Measurements from ENCODE around the gene PIEZO2.

PIEZO2 gene

GRCh38 chr18:11064727-11065460 lies 84.5 kb downstream of the PIEZO2 start:
- no peak for DNase-seq (ENCODE audit: low read depth, low spot score)

GRCh38 chr18:11064106-11064505 lies 85.3 kb downstream of the PIEZO2 start:
- DNase-seq (ENCODE audit: low read depth, low spot score) = no peak

- no peak for DNase-seq (ENCODE audit: low read depth, low spot score)
These were observed 93.6 kb downstream of the PIEZO2 start for GRCh38 chr18:11055721-11056120.

DNA sequence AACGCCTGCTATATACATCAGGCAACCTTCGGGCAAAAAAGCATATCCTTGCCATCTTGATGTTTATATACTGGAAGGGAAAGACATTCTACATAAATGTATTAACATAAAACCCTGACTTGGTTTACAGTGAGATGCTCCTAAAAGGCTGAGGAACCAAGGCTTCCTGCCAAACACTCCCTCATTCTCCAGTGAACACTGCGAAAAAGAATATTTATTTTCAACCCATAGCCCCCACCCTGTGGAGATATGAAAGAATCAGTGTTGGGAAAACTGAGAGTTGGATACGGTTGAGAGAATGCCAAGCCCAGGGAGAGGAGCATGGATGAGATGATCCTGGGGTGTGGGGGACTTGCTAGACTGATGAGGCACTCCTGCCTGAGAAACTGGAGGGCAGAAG lies 94.9 kb downstream of the PIEZO2 start:
- DNase-seq (ENCODE audit: low read depth, low spot score) = no peak

GRCh38 chr18:11053293-11053692 lies 96.1 kb downstream of the PIEZO2 start:
- DNase-seq (ENCODE audit: low read depth, low spot score) = no peak

GRCh38 chr18:11052800-11053199 lies 96.6 kb downstream of the PIEZO2 start:
- DNase-seq (ENCODE audit: low read depth, low spot score) = no peak

GRCh38 chr18:11051462-11051861 lies 97.9 kb downstream of the PIEZO2 start:
- no peak for DNase-seq (ENCODE audit: low read depth, low spot score)

DNA sequence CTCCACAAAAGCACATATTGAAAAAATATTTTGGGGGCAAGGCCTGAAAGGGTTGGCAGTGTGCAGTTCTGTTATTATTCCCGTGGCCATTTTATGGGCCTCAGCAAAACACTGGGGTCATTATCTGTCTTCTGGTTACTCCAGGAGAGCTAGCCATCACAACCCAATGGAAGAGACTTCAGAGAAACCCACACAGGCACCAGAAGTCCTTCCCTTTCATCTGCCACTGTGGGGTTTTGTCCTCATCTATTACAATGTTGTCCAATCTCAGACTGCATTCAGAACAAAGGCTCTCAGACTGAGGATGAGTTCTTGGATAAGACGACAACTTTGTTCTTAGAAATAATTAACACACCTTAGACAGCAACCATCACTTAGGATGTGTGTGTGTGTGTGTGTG lies 98.4 kb downstream of the PIEZO2 start:
- no peak for DNase-seq (ENCODE audit: low read depth, low spot score)

GRCh38 chr18:11047817-11048216 lies 101.6 kb downstream of the PIEZO2 start:
- no peak for DNase-seq (ENCODE audit: low read depth, low spot score)

DNA sequence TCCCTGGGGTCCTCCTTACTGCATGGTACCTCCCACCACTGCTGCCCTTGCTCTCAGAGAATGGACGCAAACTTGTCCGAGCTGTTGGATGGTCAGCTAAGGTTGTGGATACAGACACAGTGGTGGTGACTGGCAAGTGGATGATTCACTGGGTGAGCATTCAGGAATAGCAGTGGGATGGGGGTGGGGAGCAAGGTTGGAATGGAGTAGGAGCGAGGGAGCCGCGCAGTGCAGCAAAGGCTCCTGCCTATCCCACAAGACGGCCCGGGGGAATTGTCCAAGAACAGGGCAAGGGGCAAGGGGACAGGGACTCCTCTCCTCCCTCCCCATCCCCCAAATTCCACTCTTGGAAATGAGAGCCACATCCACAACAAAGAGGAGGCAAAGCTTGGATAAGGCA lies 102.2 kb downstream of the PIEZO2 start:
- DNase-seq (ENCODE audit: low read depth, low spot score) = no peak

DNA sequence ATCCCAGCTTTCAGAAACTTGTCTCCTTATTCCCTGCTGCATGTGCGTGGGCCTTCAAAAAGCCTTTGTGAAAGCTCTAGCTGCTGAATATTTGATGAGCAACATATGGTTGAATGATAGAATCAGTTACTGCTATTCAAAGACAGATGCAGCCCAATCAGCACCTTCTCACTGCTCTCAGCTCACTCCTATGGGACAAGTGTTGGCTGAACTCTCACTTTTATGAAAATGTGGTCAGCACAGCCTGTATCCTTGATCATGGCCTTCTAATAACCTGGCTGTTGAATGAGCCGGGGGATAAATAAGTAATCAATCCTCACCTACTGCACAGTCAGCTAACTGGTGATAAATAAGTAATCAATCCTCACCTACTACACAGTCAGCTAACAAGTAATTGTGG lies 103.2 kb downstream of the PIEZO2 start:
- DNase-seq (ENCODE audit: low read depth, low spot score) = no peak

DNA sequence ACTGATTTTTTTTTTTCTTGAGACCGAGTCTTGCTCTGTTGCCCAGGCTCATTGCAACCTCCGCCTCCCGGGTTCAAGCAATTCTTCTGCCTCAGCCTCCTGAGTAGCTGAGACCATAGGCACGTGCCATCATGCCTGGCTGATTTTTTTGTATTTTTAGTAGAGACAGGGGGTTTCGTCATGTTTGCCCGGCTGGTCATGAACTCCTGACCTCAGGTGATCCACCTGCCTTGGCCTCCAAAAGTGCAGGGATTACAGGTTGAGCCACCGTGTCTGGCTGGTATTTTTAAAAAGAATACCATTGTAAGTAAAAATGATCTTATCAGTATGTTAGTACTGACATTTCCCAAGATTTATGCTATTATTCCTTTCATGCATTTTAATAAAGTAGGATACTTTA lies 105.7 kb downstream of the PIEZO2 start:
- DNase-seq (ENCODE audit: low read depth, low spot score) = no peak

- DNase-seq (ENCODE audit: low read depth, low spot score) = no peak
These were observed 107.1 kb downstream of the PIEZO2 start for GRCh38 chr18:11042247-11042646.

DNA sequence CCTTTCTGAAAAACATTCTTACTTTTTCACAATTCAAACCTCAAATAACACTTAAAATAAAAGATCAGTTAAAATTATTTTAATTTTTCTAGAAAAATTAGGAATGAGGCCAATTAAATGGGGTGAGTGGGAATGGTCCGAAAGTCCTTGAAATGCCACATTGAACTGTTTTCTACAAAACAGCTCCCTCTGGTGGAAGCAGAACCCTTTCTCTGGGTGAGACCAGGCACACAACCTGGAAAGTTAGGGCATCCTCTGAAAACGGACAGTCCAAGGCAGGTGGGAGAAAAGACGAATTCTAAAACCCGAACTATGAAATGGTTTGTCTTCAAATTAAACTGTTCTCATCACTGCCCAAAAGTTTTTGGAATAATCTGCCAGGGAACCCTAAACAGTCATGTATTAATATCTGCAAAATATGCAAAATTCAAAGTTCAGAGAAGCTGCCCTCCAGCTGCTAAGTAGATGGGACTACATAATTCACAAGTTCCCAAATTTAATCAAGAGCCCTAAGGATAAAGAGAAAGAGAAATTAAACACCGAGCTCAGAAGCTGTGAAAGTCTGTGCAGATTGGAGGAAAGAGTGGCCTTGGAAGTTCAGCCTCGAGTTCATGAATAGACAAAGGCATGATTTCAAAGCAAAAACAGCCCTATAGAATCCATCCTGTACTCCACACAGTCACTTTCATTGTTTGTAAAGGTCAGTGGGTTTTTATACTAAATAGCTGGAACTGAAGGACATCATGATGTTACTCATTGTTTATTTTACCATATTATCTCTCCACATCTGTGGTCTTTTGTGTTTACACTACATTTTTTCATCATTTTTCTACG lies 108.3 kb downstream of the PIEZO2 start:
- DNase-seq (ENCODE audit: low read depth, low spot score) = peak; percentile 36

DNA sequence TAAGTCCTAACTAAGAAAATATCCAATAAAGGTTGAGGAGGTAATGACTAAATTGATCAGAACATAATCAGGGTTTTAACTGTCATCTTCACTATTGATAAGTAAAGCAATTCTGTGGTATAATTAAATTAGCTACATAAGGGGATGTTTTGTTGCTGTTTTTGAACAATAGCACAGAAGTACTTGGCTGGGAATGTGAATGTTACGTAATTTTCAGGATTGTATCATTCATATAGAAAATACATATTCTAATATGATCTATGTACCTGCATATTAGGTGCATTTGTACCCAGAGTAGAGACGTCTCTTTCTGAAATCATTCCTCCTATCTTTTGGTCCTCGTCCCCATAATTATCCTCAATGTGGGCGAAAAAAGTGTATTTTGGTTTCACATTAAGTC lies 109.0 kb downstream of the PIEZO2 start:
- DNase-seq (ENCODE audit: low read depth, low spot score) = no peak

DNA sequence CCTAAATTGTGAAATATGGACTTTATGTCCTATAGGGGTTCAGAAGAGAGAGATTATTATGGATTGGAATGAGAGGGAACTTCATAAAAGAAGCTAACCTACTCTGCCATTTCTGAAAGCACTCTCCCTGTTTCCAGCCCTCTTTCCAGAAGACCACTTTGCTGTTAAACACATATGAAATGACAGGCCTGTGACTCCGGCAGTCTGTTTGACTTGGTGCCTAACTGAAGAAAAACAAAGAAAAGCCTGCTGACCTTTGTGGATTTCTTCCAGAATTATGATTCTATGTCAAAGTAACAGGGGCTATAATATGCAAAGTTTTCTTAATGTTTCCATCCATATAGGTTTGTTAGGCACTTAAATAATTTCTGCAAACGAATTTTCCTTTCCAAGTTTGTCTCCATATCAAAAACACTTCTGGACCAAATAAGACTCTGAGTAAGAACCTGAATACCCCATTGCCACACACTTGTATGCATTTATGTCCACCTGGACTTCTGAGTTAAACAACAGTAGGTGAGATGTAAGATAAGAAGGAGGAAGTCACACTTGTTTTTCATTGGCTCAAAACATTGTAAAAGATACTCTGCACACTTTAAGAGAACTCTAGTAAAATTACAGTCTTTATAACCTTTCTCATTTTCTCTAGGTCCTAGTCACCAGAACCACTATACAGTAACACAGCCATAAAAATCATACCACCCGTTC lies 111.7 kb downstream of the PIEZO2 start:
- DNase-seq (ENCODE audit: low read depth, low spot score) = no peak

DNA sequence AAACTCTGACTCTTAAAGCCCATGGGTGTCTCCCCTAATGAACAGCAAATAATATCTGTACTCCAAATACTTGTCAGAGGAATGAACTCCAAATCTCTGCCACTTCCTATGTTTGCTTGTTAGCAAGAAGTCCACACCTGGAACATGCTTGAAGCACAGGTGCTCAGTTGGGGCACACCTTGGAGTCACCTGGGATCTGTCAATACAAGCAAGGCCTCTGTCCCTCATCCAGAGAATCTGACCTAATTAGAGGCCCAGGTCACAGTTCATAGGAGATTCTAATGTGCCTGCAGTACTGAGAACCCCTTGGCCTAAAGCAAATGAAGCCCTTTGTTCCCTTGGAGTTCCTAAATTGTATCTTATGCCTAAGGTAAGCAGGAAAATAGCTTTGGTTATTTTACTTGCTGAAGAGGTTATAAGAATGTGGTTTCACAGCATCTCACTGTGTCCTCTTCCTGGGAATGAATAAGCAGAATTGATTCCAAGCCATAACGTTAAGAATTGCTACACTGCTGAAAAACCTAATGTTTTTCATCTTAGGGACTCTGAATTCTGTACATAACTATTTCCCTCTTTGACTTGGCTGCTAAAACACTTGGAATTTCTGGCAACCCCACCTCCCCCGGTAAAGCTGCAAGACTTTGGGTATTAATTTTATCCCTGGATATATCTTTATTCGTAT lies 113.4 kb downstream of the PIEZO2 start:
- DNase-seq (ENCODE audit: low read depth, low spot score) = no peak

DNA sequence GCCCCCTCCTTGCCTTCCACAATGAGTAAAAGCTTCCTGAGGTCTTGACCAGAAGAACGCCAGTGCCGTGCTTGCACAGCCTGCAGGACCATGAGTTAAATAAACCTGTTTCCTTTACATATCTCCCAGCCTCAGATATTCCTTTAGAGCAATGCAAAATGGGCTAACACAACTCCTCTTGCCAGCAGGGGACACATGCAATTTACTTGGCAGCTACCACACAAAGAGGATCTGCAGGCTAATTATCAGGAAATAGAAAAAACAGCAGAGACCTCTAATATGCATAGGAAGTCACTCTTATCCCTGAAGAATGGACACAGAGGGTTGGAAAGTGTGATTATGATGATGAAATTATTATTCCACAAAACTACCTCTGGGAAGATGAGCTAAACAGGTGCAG lies 114.0 kb downstream of the PIEZO2 start:
- DNase-seq (ENCODE audit: low read depth, low spot score) = no peak

DNA sequence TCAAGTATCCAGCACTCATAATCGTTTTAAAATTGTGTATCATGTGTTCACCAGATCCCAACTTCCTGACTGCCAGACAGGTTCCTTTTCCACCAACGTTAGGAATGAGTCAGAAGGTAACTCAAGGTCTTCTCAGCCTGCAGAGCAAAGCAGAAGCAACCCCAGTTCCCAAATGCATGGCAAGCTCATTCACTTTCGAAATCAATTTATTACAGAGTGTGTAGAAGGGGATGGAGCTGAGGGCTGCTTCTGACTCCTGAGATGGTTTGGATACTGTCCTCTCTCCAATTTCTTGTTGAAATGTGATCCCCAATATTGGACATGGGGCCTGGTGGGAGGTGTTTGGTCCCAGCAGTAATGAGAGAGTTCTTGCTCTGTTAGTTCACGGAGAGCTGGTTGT lies 114.5 kb downstream of the PIEZO2 start:
- DNase-seq (ENCODE audit: low read depth, low spot score) = no peak

GRCh38 chr18:11033503-11033902 lies 115.9 kb downstream of the PIEZO2 start:
- DNase-seq (ENCODE audit: low read depth, low spot score) = no peak

DNA sequence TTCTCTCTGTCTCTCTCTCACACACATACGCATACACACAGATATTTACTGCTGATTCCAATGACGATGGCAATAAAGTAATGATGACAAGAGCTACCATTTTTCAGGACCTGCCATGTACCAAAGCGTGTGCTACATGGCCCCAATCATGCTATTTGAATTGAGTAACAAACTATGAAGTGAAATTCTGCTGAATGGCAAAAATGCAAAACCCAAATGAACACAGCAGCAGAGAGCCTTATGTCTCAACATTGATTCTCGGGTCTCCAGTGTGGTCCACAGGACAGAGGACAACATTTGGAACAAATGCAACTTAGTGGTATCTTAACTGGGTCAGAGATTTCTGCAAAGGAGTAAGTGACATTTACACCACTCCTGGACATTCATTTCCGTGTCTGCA lies 117.4 kb downstream of the PIEZO2 start:
- DNase-seq (ENCODE audit: low read depth, low spot score) = no peak

DNA sequence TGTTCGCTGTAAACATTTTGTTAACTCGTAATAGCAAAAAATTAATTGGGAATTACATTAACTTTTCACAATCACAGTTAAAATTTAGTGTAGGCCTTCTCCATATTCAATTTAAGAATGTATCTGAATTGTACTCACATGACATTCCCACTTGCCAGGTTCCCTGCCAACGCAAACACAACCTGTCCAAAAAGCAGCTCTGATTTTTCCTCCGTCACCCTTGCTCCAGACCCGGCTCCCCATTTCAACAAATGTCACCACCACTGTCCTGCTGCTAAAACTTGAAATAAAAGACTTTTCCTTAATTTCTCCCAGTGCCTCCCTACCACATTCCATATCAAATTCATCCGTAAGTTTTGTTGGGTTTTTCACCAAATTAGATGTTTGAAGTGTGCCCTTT lies 120.3 kb downstream of the PIEZO2 start:
- DNase-seq (ENCODE audit: low read depth, low spot score) = no peak

Data from smooth muscle cell of the brain vasculature (primary cell).